Lung (tissue), 12 donors: Measurements from ENCODE around the gene PRKN. TPM values are rescaled to one million over a fixed set of nuclear protein-coding genes. Genes with fewer than 3 reads are reported as not detected.

ENCODE experiments used
- ATAC-seq: fragments of 200-7000 bp; cut with Tn5 transposase; one replicate; pipeline ENCODE4 v1.9.1; 2020; ENCODE audit warnings: moderate number of reproducible peaks; ENCODE audit not compliant: insufficient read depth, low FRiP score
- DNase-seq, 3 donors: peaks; one replicate each; pipeline ENCODE4 v3.0.0-alpha.2; 2013 to 2017
- H3K27ac ChIP-seq, 2 donors: one replicate each; pipeline ENCODE4 v1.5.1; 2013; ENCODE audit warnings: mild to moderate bottlenecking in 2 of 2, moderate library complexity in 2 of 2, control low read depth in 1 of 2, inconsistent platforms in 1 of 2, low read depth in 1 of 2, low read length in 1 of 2
- H3K27me3 ChIP-seq, 3 donors: one replicate each; pipeline ENCODE4 v1.5.1; 2013; ENCODE audit warnings: low read length in 2 of 3; ENCODE audit not compliant: control insufficient read depth in 3 of 3, insufficient read depth in 3 of 3
- H3K36me3 ChIP-seq, 4 donors: one replicate each; pipeline ENCODE4 v1.5.1; 2013; ENCODE audit warnings: low read length in 4 of 4, mild to moderate bottlenecking in 1 of 4, moderate library complexity in 1 of 4; ENCODE audit not compliant: control insufficient read depth in 4 of 4, insufficient read depth in 4 of 4
- H3K4me1 ChIP-seq, 5 donors: one replicate each; pipeline ENCODE4 v1.5.1; 2013; ENCODE audit warnings: low read length in 5 of 5, mild to moderate bottlenecking in 2 of 5, moderate library complexity in 1 of 5; ENCODE audit not compliant: control insufficient read depth in 5 of 5, insufficient read depth in 5 of 5
- H3K4me3 ChIP-seq: one replicate; pipeline ENCODE4 v1.5.1; 2013; ENCODE audit warnings: mild to moderate bottlenecking, control low read depth, moderate library complexity
- H3K9ac ChIP-seq, 2 donors: one replicate each; pipeline ENCODE4 v1.5.1; 2013; ENCODE audit warnings: low read length in 2 of 2, control low read depth in 1 of 2; ENCODE audit not compliant: insufficient read depth in 1 of 2
- H3K9me3 ChIP-seq, 4 donors: one replicate each; pipeline ENCODE4 v1.5.1; 2013; ENCODE audit warnings: low read length in 3 of 4, mild to moderate bottlenecking in 1 of 4, moderate library complexity in 1 of 4; ENCODE audit not compliant: control insufficient read depth in 4 of 4, insufficient read depth in 3 of 4
- CTCF ChIP-seq: IDR thresholded peaks from 2 replicates; pipeline ENCODE4 v1.5.1; 2012; ENCODE audit warnings: mild to moderate bottlenecking; ENCODE audit errors: control extremely low read depth, extremely low read depth
- WGBS, 2 donors: extraction: QIAGEN DNeasy Blood & Tissue Kit; methylation state at CpG; one replicate each; pipeline ENCODE4 v1.1.7; 2013; 5-methylcytosine and 5-hydroxymethylcytosine counted together
- polyA plus RNA-seq, 2 donors: library from polyadenylated mRNA; stranded (reverse); fragments of 200-250 nt; gene quantifications; one replicate each; pipeline ENCODE4 v1.2.1, GENCODE V29; 2013
- total RNA-seq, 2 donors: library from RNA; depleted of rRNA in 1 of 2; stranded (reverse); fragments of >200 nt in 1 of 2; gene quantifications; one replicate each; pipeline ENCODE4 v1.2.1, GENCODE V29; 2014 to 2021
- donor health status: control.
- donor health status: control.
- donor health status: Bipolar disorder and iron deficiency.
- donor health status: healthy.
- donor health status: DM: yes; HTN: yes; CAD: no.

The PRKN gene
- total and polyA plus RNA-seq, 4 donors = 0.27 to 11.2 (median 3.1) TPM

- H3K9ac ChIP-seq = no peak overlapping the region
- H3K9me3 ChIP-seq = no peaks in the 10 kb centered on the region
- TF ChIP-seq CTCF = no peak
- peaks cover 0 to 9% (median 0%) of the 10 kb centered on the region in 5 donors for H3K4me1 ChIP-seq
- DNase-seq (no peak), ATAC-seq (no peak)
- H3K27ac ChIP-seq = no peak overlapping the region
- H3K4me3 ChIP-seq = no peak overlapping the region
- H3K36me3 ChIP-seq = no peaks in the 10 kb centered on the region
- H3K27me3 ChIP-seq = no peaks in the 10 kb centered on the region
Observed at GRCh38 chr6:162698440-162698839, 29.1 kb downstream of the PRKN start.

DNA sequence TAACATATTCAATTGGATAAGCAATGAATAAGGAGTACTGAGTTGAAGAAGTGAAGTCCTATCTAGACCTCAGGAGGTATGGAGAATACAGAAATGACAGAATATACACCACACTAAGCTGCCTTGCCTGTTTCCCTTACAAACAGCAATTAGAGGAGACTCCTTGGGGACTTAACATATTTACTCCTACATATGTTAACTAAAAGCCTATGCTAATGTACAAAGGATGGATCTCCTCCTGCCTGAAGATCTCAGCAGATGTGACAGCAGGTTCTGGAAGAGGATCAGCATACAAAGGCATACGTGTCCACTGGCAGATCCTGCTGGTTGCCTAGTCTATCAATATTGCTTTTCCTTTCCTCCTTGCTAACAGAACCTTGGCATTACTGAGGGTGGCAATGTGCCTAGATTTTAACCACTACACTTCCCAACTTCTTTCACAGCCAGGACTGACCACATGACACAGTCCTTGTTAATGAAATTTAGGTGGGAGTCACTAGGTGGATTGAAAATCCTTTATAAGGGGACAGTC is 29.6 kb downstream of the PRKN start:
- Histone ChIP-seq H3K27ac (no peak overlapping the region), H3K4me1 (peaks cover 0 to 9% (median 0%) of the 10 kb centered on the region in 5 donors), H3K27me3 (no peaks in the 10 kb centered on the region), H3K9ac (no peak overlapping the region), H3K9me3 (no peaks in the 10 kb centered on the region), H3K4me3 (no peak overlapping the region), H3K36me3 (no peaks in the 10 kb centered on the region)
- no peak for TF ChIP-seq CTCF
- DNase-seq = no peak
- ATAC-seq = no peak
- 73 to 79% methylated on average over 1 of the region's 1 CpG for WGBS, 2 donors

DNA sequence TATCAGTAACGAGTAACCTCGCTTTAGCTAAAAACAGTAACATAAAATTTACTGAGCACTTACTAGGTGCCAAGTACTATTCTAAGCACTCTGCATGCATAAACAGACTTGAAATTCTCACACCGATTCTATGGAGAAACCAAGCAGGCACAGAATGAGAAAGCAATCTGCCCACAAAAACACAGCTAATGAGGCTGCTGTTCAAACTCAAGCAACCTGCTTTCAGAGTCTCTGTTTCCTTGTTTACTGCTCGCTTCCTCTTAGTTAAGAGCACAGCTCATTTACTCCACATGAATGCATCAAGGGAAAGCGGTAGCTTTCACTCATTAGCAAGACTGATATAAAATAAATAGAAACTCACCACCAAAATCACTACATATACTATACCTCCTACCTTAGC is 37.4 kb downstream of the PRKN start:
- DNase-seq = no peak
- no peak for TF ChIP-seq CTCF
- 58 to 61% methylated on average over 5 of the region's 5 CpGs for WGBS, 2 donors
- H3K9ac ChIP-seq = no peak overlapping the region
- no peaks in the 10 kb centered on the region for H3K4me1 ChIP-seq
- no peaks in the 10 kb centered on the region for H3K36me3 ChIP-seq
- no peak for ATAC-seq
- H3K9me3 ChIP-seq = no peaks in the 10 kb centered on the region
- H3K27ac ChIP-seq = no peak overlapping the region
- H3K4me3 ChIP-seq = no peak overlapping the region
- no peaks in the 10 kb centered on the region for H3K27me3 ChIP-seq

DNA sequence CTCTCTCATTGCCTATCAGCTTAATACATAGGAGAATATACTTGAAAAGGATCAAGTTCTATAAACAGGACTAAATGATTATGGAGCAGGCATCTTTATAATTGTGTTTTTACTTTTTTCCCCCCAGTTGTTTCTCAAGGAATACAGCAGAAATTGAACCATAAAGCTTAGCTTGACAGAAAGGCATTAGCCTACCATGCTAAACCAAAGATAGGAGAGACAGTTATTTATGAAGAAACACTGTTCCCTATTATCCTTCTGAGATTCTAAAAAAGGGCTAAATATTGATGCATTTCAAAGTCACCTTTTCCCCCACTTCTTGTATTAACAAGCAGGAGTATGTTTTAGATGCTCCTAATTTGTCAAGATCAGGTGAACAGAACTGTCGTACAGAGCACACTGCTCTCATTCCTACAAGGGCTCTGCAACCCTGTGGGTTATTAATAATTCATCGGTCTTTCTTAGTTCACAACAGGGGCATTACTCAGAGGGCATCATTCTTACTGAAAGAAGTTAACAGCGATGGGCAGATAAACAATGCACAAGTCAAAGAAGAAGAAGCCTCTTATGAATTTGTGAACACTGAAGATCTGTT is 38.7 kb downstream of the PRKN start:
- TF ChIP-seq CTCF = no peak
- Histone ChIP-seq H3K9me3 (no peaks in the 10 kb centered on the region), H3K4me3 (no peak overlapping the region), H3K27me3 (no peaks in the 10 kb centered on the region), H3K4me1 (peaks cover 0 to 7% (median 0%) of the 10 kb centered on the region in 5 donors), H3K27ac (no peak overlapping the region), H3K36me3 (no peaks in the 10 kb centered on the region), H3K9ac (no peak overlapping the region)
- DNase-seq = no peak
- WGBS, 2 donors = 86 to 93% methylated on average over 3 of the region's 3 CpGs
- ATAC-seq = no peak
